A673 (cell line): Measurements from ENCODE around the gene RPS21. TPM values are rescaled to one million over a fixed set of nuclear protein-coding genes. Genes with fewer than 3 reads are reported as not detected.

Experiments
- BruUV-seq: library from RNA; stranded (reverse); fragments of 400-500 nt; replicated peaks from 2 replicates; lab custom pipeline; 2021; lab: Mats Ljungman, UMichigan
- CTCF ChIA-PET: fragments of 300-600 bp; sonication (Branson Sonifier 250); formaldehyde crosslinking; loops from one replicate; lab custom pipeline; 2022; ENCODE audit warnings: antibody characterized with exemption; lab: Charles Lee
- POLR2A ChIA-PET: fragments of 300-600 bp; sonication (Branson Sonifier 250); formaldehyde crosslinking; loops from one replicate; lab custom pipeline; 2022; ENCODE audit warnings: antibody characterized with exemption; ENCODE audit not compliant: low non-redundant PET; lab: Charles Lee
- DNase-seq: peaks from one replicate; pipeline ENCODE4 v3.0.0-alpha.2; 2015; ENCODE audit warnings: low spot score
- H3K27ac ChIP-seq: fragments of 200-600 bp; sonication (generic); 2 replicates; pipeline ENCODE4 v1.5.1; 2016; ENCODE audit warnings: mixed run types, low read depth, mild to moderate bottlenecking, mixed read lengths, antibody characterized with exemption, low read length; ENCODE audit not compliant: poor library complexity, severe bottlenecking
- H3K27me3 ChIP-seq: fragments of 200-600 bp; sonication (generic); replicated peaks from 2 replicates; pipeline ENCODE4 v1.6.1; 2017; ENCODE audit warnings: mixed run types, low read depth, mild to moderate bottlenecking, mixed read lengths, antibody characterized with exemption, low read length; ENCODE audit not compliant: insufficient read depth, poor library complexity
- H3K36me3 ChIP-seq: fragments of 200-600 bp; sonication (generic); 2 replicates; pipeline ENCODE4 v1.6.1; 2016; ENCODE audit warnings: mixed run types, mild to moderate bottlenecking, mixed read lengths, antibody characterized with exemption, low read length; ENCODE audit not compliant: insufficient read depth, poor library complexity, severe bottlenecking
- H3K4me1 ChIP-seq: fragments of 200-600 bp; sonication (generic); 2 replicates; pipeline ENCODE4 v1.6.1; 2017; ENCODE audit warnings: mixed run types, mild to moderate bottlenecking, mixed read lengths, antibody characterized with exemption, low read length; ENCODE audit not compliant: insufficient read depth, poor library complexity, severe bottlenecking
- H3K4me3 ChIP-seq: fragments of 200-600 bp; sonication (generic); 2 replicates; pipeline ENCODE4 v1.5.1; 2016; ENCODE audit warnings: low read depth, mixed run types, mild to moderate bottlenecking, mixed read lengths, low read length; ENCODE audit not compliant: poor library complexity, severe bottlenecking
- H3K9me3 ChIP-seq: fragments of 200-600 bp; sonication (generic); 2 replicates; pipeline ENCODE4 v1.6.1; 2016; ENCODE audit warnings: mixed run types, low read depth, mild to moderate bottlenecking, mixed read lengths, antibody characterized with exemption, low read length; ENCODE audit not compliant: poor library complexity, severe bottlenecking
- EZH2 ChIP-seq: fragments of 200-600 bp; sonication (generic); IDR thresholded peaks from 2 replicates; pipeline ENCODE4 v1.6.1; 2017; ENCODE audit warnings: borderline replicate concordance, low read depth, mild to moderate bottlenecking, mixed read lengths, antibody characterized with exemption, low read length; ENCODE audit not compliant: poor library complexity, severe bottlenecking
- intact Hi-C: fragments of 100-400 bp; cut with micrococcal nuclease; formaldehyde crosslinking; loops from one replicate; pipeline ENCODE4 v1.10.0; 2022; ENCODE audit not compliant: unreplicated experiment
- total RNA-seq: library from RNA; stranded (reverse); gene quantifications from 2 replicates; pipeline ENCODE4 v1.2.3, GENCODE V29; 2021
- TF ChIP-seq, protein P1 (sequence below): fragments of 300-800, 200-600 bp; sonication (generic); conservative IDR thresholded peaks from 2 replicates; pipeline ENCODE4 v1.5.1; 2017; ENCODE audit warnings: low read depth, mild to moderate bottlenecking, antibody characterized with exemption, low read length, moderate library complexity, mixed read lengths

The RPS21 gene
- total RNA-seq, 1 experiment from 2014 or later: 1,506 TPM

DNA sequence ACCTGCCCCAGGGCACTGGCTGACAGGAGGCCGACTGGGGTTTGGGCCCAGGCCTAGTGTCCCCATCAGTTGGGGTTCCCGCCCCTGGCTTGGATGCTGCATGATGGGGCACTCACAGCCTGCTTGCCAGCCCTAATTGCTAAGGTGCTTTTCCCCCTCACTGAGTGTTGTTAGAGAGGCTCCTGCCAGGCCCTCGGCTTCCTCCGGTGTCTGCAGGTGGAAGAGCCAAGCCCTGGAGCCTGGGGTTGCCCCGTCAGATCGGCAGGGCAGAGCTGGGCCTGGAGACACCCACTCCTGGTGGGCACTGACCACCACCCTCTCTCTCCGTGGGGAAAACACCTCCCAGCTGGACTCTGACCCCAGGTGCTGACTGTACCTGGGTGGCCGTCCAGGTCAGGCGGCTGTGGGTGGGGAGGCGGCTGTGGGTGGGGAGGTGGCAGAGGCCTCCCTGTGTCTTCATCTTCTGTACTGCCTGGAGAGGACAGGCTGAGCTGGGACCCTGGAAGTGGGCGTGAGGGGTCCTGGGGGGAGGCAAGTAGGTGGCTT is 26.2 kb downstream of the RPS21 start:
- Histone ChIP-seq H3K36me3 (no peaks in the 10 kb centered on the region), H3K4me1 (peaks cover 4% of the 10 kb centered on the region), H3K4me3 (no peak overlapping the region), H3K9me3 (no peaks in the 10 kb centered on the region), H3K27me3 (no peaks in the 10 kb centered on the region), H3K27ac (no peak overlapping the region)
- intact Hi-C loops: loop anchor here (5.0 kb wide), 1 partner anchor 379 kb away; no protein-coding TSS in a partner anchor
- ChIA-PET CTCF (no interaction called here), POLR2A (no interaction called here)
- BruUV-seq: no TSS peak
- TF ChIP-seq EZH2: no peak
- TF ChIP-seq, protein P1, sequence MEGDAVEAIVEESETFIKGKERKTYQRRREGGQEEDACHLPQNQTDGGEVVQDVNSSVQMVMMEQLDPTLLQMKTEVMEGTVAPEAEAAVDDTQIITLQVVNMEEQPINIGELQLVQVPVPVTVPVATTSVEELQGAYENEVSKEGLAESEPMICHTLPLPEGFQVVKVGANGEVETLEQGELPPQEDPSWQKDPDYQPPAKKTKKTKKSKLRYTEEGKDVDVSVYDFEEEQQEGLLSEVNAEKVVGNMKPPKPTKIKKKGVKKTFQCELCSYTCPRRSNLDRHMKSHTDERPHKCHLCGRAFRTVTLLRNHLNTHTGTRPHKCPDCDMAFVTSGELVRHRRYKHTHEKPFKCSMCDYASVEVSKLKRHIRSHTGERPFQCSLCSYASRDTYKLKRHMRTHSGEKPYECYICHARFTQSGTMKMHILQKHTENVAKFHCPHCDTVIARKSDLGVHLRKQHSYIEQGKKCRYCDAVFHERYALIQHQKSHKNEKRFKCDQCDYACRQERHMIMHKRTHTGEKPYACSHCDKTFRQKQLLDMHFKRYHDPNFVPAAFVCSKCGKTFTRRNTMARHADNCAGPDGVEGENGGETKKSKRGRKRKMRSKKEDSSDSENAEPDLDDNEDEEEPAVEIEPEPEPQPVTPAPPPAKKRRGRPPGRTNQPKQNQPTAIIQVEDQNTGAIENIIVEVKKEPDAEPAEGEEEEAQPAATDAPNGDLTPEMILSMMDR: no peak
- DNase-seq: no peak

- H3K36me3 ChIP-seq: no peaks in the 10 kb centered on the region
- no peak overlapping the region for H3K4me3 ChIP-seq
- intact Hi-C loops: loop anchor here (5.0 kb wide), 1 partner anchor 378 kb away; no protein-coding TSS in a partner anchor
- ChIA-PET POLR2A (no interaction called here), CTCF (interaction anchor here (0.6 kb wide), 1 partner anchor 74 kb away, joined by 8 read pairs; no protein-coding TSS in a partner anchor)
- no peaks in the 10 kb centered on the region for H3K27me3 ChIP-seq
- BruUV-seq: no TSS peak
- peaks cover 4% of the 10 kb centered on the region for H3K4me1 ChIP-seq
- no peak for DNase-seq
- H3K27ac ChIP-seq: no peak overlapping the region
- no peaks in the 10 kb centered on the region for H3K9me3 ChIP-seq
- TF ChIP-seq EZH2: no peak
- TF ChIP-seq, protein P1: no peak
These were observed 27.1 kb downstream of the RPS21 start for GRCh38 chr20:62413896-62414481.

DNA sequence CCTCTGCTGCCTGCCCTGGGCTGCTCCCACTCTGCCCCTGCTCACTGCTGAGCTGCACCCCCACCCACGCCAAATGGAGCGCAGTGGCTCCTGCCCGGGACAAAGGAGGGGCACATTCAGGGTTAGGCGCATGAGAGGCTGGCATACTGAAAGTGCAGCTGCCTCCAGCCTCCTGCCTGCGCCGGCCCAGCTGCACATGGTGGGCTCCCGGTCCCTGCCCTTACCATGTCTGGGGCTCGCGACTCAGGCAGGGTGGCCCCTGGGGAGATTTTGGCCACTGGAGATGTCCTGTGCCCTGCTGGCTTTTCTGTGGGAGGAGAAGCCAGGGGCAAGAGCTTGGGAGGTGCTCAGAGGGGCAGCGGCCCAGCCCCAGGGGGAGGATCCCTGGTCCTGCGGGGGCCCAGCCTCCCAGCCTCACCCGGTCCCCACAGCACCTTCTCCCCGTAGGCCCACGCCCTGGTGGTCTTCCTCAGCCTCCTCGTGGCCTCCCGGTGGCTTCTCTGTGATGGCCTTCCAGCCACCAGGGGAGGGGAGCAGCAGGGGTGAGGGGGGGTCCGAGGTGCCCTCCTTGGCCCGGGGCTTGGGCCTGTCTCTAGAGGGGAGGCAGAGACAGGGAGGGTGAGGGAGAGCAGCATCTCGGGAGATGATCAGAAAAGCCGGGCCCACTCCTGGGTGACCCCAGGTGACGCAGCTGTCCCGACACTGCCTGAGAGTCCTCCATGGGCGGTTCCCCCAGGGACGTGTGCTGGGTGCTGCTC is 28.6 kb downstream of the RPS21 start:
- Histone ChIP-seq H3K36me3 (no peaks in the 10 kb centered on the region), H3K4me1 (no peaks in the 10 kb centered on the region), H3K9me3 (no peaks in the 10 kb centered on the region), H3K27ac (no peak overlapping the region), H3K27me3 (no peaks in the 10 kb centered on the region), H3K4me3 (no peak overlapping the region)
- POLR2A ChIA-PET: no interaction called here
- DNase-seq: no peak
- no TSS peak for BruUV-seq
- CTCF ChIA-PET: no interaction called here
- intact Hi-C loops: no loop called here
- TF ChIP-seq EZH2: no peak
- TF ChIP-seq, protein P1: no peak
